SK-N-SH treated with all-trans-retinoic acid at 6 μM for 48 hours (cell line): ENCODE data around the gene C9.

Source experiments
- ATAC-seq: fragments of 200-7000 bp; cut with Tn5 transposase; 3 replicates; pipeline ENCODE4 v1.9.1; 2020; ENCODE audit warnings: mild to moderate bottlenecking, moderate library complexity
- ARNTL ChIP-seq: fragments of 450-650 bp; formaldehyde crosslinking; IDR thresholded peaks from 2 replicates; pipeline ENCODE4 v1.5.0; 2020; ENCODE audit warnings: low read depth, mild to moderate bottlenecking, moderate library complexity, borderline replicate concordance
- BACH2 ChIP-seq: fragments of 250-450 bp; sonication (Bioruptor Pico); IDR thresholded peaks from 2 replicates; pipeline ENCODE4 v1.9.0; 2021; ENCODE audit warnings: mild to moderate bottlenecking, borderline replicate concordance
- CREB5 ChIP-seq: fragments of 250-450 bp; sonication (Bioruptor Pico); IDR thresholded peaks from 2 replicates; pipeline ENCODE4 v1.5.1; 2020; ENCODE audit warnings: low read depth, mild to moderate bottlenecking, moderate library complexity
- CSDC2 ChIP-seq: fragments of 250-450 bp; sonication (Bioruptor Pico); IDR thresholded peaks from 2 replicates; pipeline ENCODE4 v1.5.0; 2020; ENCODE audit warnings: mild to moderate bottlenecking, moderate library complexity
- CSRNP3 ChIP-seq: fragments of 250-450 bp; sonication (Bioruptor Pico); IDR thresholded peaks from 2 replicates; pipeline ENCODE4 v1.5.1; 2021; ENCODE audit warnings: mild to moderate bottlenecking, moderate library complexity
- ESRRG ChIP-seq: fragments of 250-450 bp; sonication (Bioruptor Pico); IDR thresholded peaks from 2 replicates; pipeline ENCODE4 v1.6.1; 2021; ENCODE audit warnings: mild to moderate bottlenecking
- GLIS3 ChIP-seq: fragments of 250-450 bp; sonication (Bioruptor Pico); IDR thresholded peaks from 2 replicates; pipeline ENCODE4 v1.5.0; 2020; ENCODE audit warnings: mild to moderate bottlenecking, moderate library complexity
- ISL1 ChIP-seq: fragments of 250-450 bp; sonication (Bioruptor Pico); IDR thresholded peaks from 2 replicates; pipeline ENCODE4 v2.1.2; 2022; ENCODE audit warnings: mild to moderate bottlenecking, moderate library complexity
- OSR1 ChIP-seq: fragments of 250-450 bp; sonication (Bioruptor Pico); IDR thresholded peaks from 2 replicates; pipeline ENCODE4 v1.8.0; 2022; ENCODE audit warnings: moderate library complexity, mild to moderate bottlenecking, inconsistent platforms
- POU6F1 ChIP-seq: fragments of 250-450 bp; sonication (Bioruptor Pico); IDR thresholded peaks from 2 replicates; pipeline ENCODE4 v1.8.0; 2021; ENCODE audit warnings: low read depth, mild to moderate bottlenecking, moderate library complexity, borderline replicate concordance
- PPARA ChIP-seq: fragments of 250-450 bp; sonication (Bioruptor Pico); IDR thresholded peaks from 2 replicates; pipeline ENCODE4 v1.5.0; 2020; ENCODE audit warnings: mild to moderate bottlenecking, borderline replicate concordance
- RARB ChIP-seq: fragments of 250-450 bp; sonication (Bioruptor Pico); IDR thresholded peaks from 2 replicates; pipeline ENCODE4 v1.8.0; 2021; ENCODE audit warnings: mild to moderate bottlenecking, moderate library complexity
- SNAI2 ChIP-seq: fragments of 250-450 bp; sonication (Bioruptor Pico); IDR thresholded peaks from 2 replicates; pipeline ENCODE4 v1.5.0; 2020; ENCODE audit warnings: mild to moderate bottlenecking, moderate library complexity
- TCF4 ChIP-seq: fragments of 250-450 bp; sonication (Bioruptor Pico); IDR thresholded peaks from 2 replicates; pipeline ENCODE4 v1.8.0; 2021; ENCODE audit warnings: mild to moderate bottlenecking, moderate library complexity, borderline replicate concordance
- TOX ChIP-seq: fragments of 250-450 bp; sonication (Bioruptor Pico); IDR thresholded peaks from 2 replicates; pipeline ENCODE4 v1.8.0; 2021; ENCODE audit warnings: mild to moderate bottlenecking, moderate library complexity, borderline replicate concordance
- TSHZ2 ChIP-seq: fragments of 250-450 bp; sonication (Bioruptor Pico); IDR thresholded peaks from 2 replicates; pipeline ENCODE4 v1.5.0; 2020; ENCODE audit warnings: mild to moderate bottlenecking, moderate library complexity
- ZC3H10 ChIP-seq: fragments of 250-450 bp; sonication (Bioruptor Pico); IDR thresholded peaks from 2 replicates; pipeline ENCODE4 v1.5.1; 2021; ENCODE audit warnings: mild to moderate bottlenecking, moderate library complexity
- ZFP3 ChIP-seq: fragments of 250-450 bp; sonication (Bioruptor Pico); IDR thresholded peaks from 2 replicates; pipeline ENCODE4 v1.5.0; 2020; ENCODE audit warnings: mild to moderate bottlenecking, moderate library complexity
- ZFP30 ChIP-seq: fragments of 450-650 bp; formaldehyde crosslinking; IDR thresholded peaks from 2 replicates; pipeline ENCODE4 v1.5.0; 2022; ENCODE audit warnings: mild to moderate bottlenecking, moderate library complexity
- ZNF565 ChIP-seq: fragments of 450-650 bp; formaldehyde crosslinking; conservative IDR thresholded peaks from 2 replicates; pipeline ENCODE4 v1.5.0; 2020; ENCODE audit warnings: low read depth, mild to moderate bottlenecking, moderate library complexity
- ZNF70 ChIP-seq: fragments of 450-650 bp; formaldehyde crosslinking; IDR thresholded peaks from 2 replicates; pipeline ENCODE4 v1.5.0; 2020; ENCODE audit warnings: mild to moderate bottlenecking, moderate library complexity
- ZNF8 ChIP-seq: fragments of 450-650 bp; formaldehyde crosslinking; IDR thresholded peaks from 2 replicates; pipeline ENCODE4 v1.5.0; 2020; ENCODE audit warnings: mild to moderate bottlenecking, moderate library complexity

The C9 gene

DNA sequence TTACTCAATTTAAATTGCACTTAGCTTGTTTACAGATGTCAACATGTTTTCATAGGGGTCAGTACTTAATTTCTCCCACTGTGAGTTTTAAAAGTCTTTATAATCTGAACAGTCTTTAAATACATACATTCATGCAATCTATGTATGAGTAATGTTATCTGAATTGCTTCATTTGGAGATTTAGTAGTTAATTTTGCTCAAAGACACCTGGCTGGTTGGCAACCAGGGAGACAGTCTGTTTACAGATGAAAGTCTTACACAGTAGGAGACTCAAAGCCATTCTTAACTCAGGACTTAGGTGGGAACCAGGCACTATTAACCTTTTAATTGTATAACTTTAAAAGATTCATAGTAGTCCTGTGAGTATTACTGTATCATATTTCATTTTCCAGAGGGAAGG is 31.2 kb upstream of the C9 start:
- TF ChIP-seq ZNF70 = no peak
- no peak for TF ChIP-seq BACH2 (CRISPR knock-in tag)
- no peak for TF ChIP-seq ZNF565 (CRISPR knock-in tag)
- TF ChIP-seq TOX (CRISPR knock-in tag) = no peak
- TF ChIP-seq ESRRG (CRISPR knock-in tag) = no peak
- no peak for TF ChIP-seq ISL1 (CRISPR knock-in tag)
- no peak for TF ChIP-seq OSR1 (CRISPR knock-in tag)
- no peak for TF ChIP-seq CREB5 (CRISPR knock-in tag)
- TF ChIP-seq GLIS3 (CRISPR knock-in tag) = no peak
- TF ChIP-seq ARNTL (CRISPR knock-in tag) = no peak
- TF ChIP-seq ZFP3 (CRISPR knock-in tag) = no peak
- TF ChIP-seq CSRNP3 = no peak
- no peak for TF ChIP-seq TCF4 (CRISPR knock-in tag)
- TF ChIP-seq POU6F1 (CRISPR knock-in tag) = no peak
- no peak for TF ChIP-seq ZFP30 (CRISPR knock-in tag)
- ATAC-seq = no peak

DNA sequence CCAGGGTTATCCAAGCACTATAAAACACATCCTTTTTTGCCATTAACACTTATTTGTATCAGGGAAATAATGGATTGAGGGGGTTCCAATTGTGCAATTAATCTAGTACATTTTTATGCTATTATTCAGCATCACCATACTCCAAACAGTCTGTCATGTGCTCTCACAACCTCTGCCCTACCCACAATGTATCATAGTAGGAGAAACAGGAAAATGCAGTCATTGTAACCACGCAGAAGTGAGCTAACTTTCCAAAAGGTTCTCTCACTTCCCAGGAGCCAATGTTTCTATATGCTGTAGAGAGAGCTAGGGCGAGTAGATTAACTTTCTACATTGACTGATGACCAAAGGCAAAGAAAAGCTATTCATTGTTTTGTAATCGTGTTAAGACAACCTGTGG is 30.7 kb upstream of the C9 start:
- TF ChIP-seq PPARA = no peak
- no peak for TF ChIP-seq ZNF8 (CRISPR knock-in tag)
- TF ChIP-seq POU6F1 (CRISPR knock-in tag) = no peak
- no peak for TF ChIP-seq SNAI2 (CRISPR knock-in tag)
- TF ChIP-seq ZC3H10 (CRISPR knock-in tag) = no peak
- TF ChIP-seq ZFP3 (CRISPR knock-in tag) = no peak
- no peak for TF ChIP-seq OSR1 (CRISPR knock-in tag)
- no peak for TF ChIP-seq CSRNP3
- no peak for TF ChIP-seq ESRRG (CRISPR knock-in tag)
- ATAC-seq = no peak

GRCh38 chr5:39390945-39391344 is 26.6 kb upstream of the C9 start:
- no peak for TF ChIP-seq ISL1 (CRISPR knock-in tag)
- TF ChIP-seq ZNF70 = no peak
- no peak for TF ChIP-seq GLIS3 (CRISPR knock-in tag)
- TF ChIP-seq POU6F1 (CRISPR knock-in tag) = no peak
- no peak for TF ChIP-seq ZC3H10 (CRISPR knock-in tag)
- no peak for TF ChIP-seq CSDC2
- TF ChIP-seq RARB (CRISPR knock-in tag) = no peak
- no peak for TF ChIP-seq ZNF565 (CRISPR knock-in tag)
- no peak for TF ChIP-seq TSHZ2 (CRISPR knock-in tag)

More at GRCh38 chr5:39390945-39391344, 26.6 kb upstream of the C9 start:
- ATAC-seq = no peak
